Measurements from ENCODE around the gene CYTIP. TPM values are rescaled to one million over a fixed set of nuclear protein-coding genes. Genes with fewer than 3 reads are reported as not detected.

CYTIP gene
- total and polyA plus RNA-seq, 9 of the 15 experiments (the other 6 are each of a cell fraction or from before 2014, with no cell fraction given), result 0.03 to 0.35 (median 0.26) TPM; not detected in 1

- Histone ChIP-seq H3K9me3 (replicated peaks; ENCODE audit: control insufficient read depth, insufficient read depth, low read depth, low read length) (no peaks in the 10 kb centered on the region), H3K9me1 (ENCODE audit: control insufficient read depth, insufficient read depth, low read length) (no peaks in the 10 kb centered on the region), H3K27ac (ENCODE audit: extremely low read depth, low read depth, low read length) (no peak overlapping the region), H3K4me1 (replicated peaks in 1 of 2; ENCODE audit: control insufficient read depth in 2 of 2, insufficient read depth in 2 of 2, low read length in 2 of 2) (no peaks in the 10 kb centered on the region; a peak in 1 of 5 replicates), H3K27me3 (ENCODE audit: control insufficient read depth in 2 of 2, insufficient read depth in 2 of 2, low read length in 2 of 2) (peaks cover 0 to 3% of the 10 kb centered on the region in 2 experiments; a peak in 1 of 5 replicates), H4K20me1 (replicated peaks; ENCODE audit: control insufficient read depth, insufficient read depth, low read length) (no peaks in the 10 kb centered on the region), H3K79me2 (ENCODE audit: control insufficient read depth, insufficient read depth, low read length) (no peaks in the 10 kb centered on the region), H3K4me2 (ENCODE audit: insufficient read depth, low read length) (no peak overlapping the region), H2AFZ (ENCODE audit: low read depth, low read length) (no peak overlapping the region), H3K36me3 (ENCODE audit: control insufficient read depth, insufficient read depth, low read length) (no peaks in the 10 kb centered on the region), H3K9ac (ENCODE audit: insufficient read depth in 1 of 2, low read depth in 2 of 2, low read length in 2 of 2) (no peak overlapping the region), H3K4me3 (no peak overlapping the region)
- intact Hi-C loops (cut with micrococcal nuclease) (loop anchor here (10.0 kb wide), 1 partner anchor 1480 kb away; no protein-coding TSS in a partner anchor), in situ Hi-C loops (cut with MboI) (no loop called here)
- DNase-seq (ENCODE audit: extremely low read depth in 1 of 4, low spot score in 3 of 4) (no peak), ATAC-seq (no peak), FAIRE-seq (no peak)
- WGBS (ENCODE audit: insufficient coverage, low coverage, missing lambda C conversion rate), result 0% methylated on average over 3 of the region's 3 CpGs
- TF ChIP-seq DDX20 (tag; IDR thresholded peaks at IDR 0.05; ENCODE audit: low read depth) (no peak), NFE2 (IDR thresholded peaks at IDR 0.05; ENCODE audit: low read depth) (no peak), PRMT5 (CRISPR knock-in tag; IDR thresholded peaks at IDR 0.05) (no peak), PHTF2 (CRISPR knock-in tag; IDR thresholded peaks at IDR 0.05) (no peak), GABPA (tag; conservative IDR thresholded peaks at IDR 0.05; ENCODE audit: low read depth) (no peak), RAD51 (IDR thresholded peaks at IDR 0.05; ENCODE audit: borderline replicate concordance, low read depth) (no peak), FOXJ3 (CRISPR knock-in tag; IDR thresholded peaks at IDR 0.05) (no peak), KDM1A (IDR thresholded peaks at IDR 0.05) (no peak), NR1H2 (CRISPR knock-in tag; IDR thresholded peaks at IDR 0.05) (no peak), ZNF23 (CRISPR knock-in tag; IDR thresholded peaks at IDR 0.05) (no peak), ZNF146 (CRISPR knock-in tag; IDR thresholded peaks at IDR 0.05; ENCODE audit: unreplicated experiment) (no peak), AFF1 (IDR thresholded peaks at IDR 0.05; ENCODE audit: low read depth in 1 of 2, partially characterized antibody in 2 of 2) (no peak), ZKSCAN1 (IDR thresholded peaks at IDR 0.05; ENCODE audit: low read depth, low read length) (no peak), TFAM (CRISPR knock-in tag; conservative IDR thresholded peaks at IDR 0.05) (no peak), WHSC1 (IDR thresholded peaks at IDR 0.05; ENCODE audit: low read length) (no peak), SMARCC2 (IDR thresholded peaks at IDR 0.05; ENCODE audit: low read depth) (no peak)
- TF ChIP-seq, protein P1, sequence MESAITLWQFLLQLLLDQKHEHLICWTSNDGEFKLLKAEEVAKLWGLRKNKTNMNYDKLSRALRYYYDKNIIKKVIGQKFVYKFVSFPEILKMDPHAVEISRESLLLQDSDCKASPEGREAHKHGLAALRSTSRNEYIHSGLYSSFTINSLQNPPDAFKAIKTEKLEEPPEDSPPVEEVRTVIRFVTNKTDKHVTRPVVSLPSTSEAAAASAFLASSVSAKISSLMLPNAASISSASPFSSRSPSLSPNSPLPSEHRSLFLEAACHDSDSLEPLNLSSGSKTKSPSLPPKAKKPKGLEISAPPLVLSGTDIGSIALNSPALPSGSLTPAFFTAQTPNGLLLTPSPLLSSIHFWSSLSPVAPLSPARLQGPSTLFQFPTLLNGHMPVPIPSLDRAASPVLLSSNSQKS (CRISPR knock-in tag; IDR thresholded peaks at IDR 0.05), result no peak
- TF ChIP-seq, protein P2, sequence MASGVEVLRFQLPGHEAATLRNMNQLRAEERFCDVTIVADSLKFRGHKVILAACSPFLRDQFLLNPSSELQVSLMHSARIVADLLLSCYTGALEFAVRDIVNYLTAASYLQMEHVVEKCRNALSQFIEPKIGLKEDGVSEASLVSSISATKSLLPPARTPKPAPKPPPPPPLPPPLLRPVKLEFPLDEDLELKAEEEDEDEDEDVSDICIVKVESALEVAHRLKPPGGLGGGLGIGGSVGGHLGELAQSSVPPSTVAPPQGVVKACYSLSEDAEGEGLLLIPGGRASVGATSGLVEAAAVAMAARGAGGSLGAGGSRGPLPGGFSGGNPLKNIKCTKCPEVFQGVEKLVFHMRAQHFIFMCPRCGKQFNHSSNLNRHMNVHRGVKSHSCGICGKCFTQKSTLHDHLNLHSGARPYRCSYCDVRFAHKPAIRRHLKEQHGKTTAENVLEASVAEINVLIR (CRISPR knock-in tag; IDR thresholded peaks at IDR 0.05), result no peak
- POLR2A ChIA-PET, result no interaction called here
- CTCF ChIA-PET (ENCODE audit: low intra/inter-chr PET ratio), result no interaction called here
- no TSS peak for BruUV-seq (replicated peaks)
Observed at GRCh38 chr2:157444641-157445040, 752 bp upstream of the CYTIP start.
